ENCODE data around the gene TIMD4.

- TF ChIP-seq CTCF (conservative IDR thresholded peaks at IDR 0.05 in 1 of 2, IDR thresholded peaks at IDR 0.05 in 1 of 2; ENCODE audit: low read depth in 1 of 2, low read length in 2 of 2) (no peak), EZH2 (IDR thresholded peaks at IDR 0.05; ENCODE audit: low read length, missing control alignments) (no peak)
Measured at GRCh38 chr5:156892864-156893263, 70.2 kb downstream of the TIMD4 start.

Measured in fibroblast of lung (primary cell).